ENCODE results near the gene RGS5.

Gene RGS5

GRCh38 chr1:163178628-163179027 lies 24.1 kb downstream of the RGS5 start:
- no peak for DNase-seq

DNA sequence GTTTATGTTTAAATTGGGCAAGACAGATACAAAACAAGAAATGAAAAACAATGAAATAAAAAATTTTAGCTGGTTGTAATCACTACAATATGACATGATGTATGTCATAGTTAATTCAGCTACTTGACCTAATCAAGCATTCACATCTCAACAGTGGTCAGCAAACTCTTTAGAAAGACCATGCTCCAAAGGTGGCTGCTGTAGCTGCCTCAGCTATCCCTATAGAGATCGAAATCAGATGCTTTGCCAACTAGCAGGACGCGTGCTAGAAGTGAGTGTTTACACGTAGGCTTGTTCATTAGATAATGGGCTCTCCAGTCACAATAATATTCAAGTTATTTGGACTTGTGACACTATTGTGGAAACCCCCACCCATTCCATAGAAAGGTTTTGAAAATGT lies 25.9 kb downstream of the RGS5 start:
- no peak for DNase-seq

- peak; percentile 21 for DNase-seq
These were observed 27.9 kb downstream of the RGS5 start for GRCh38 chr1:163174524-163175437.

- DNase-seq = no peak
These were observed 29.6 kb downstream of the RGS5 start for GRCh38 chr1:163173121-163173520.

GRCh38 chr1:163172596-163172995 lies 30.1 kb downstream of the RGS5 start:
- no peak for DNase-seq

GRCh38 chr1:163171826-163172225 lies 30.9 kb downstream of the RGS5 start:
- DNase-seq = no peak

DNA sequence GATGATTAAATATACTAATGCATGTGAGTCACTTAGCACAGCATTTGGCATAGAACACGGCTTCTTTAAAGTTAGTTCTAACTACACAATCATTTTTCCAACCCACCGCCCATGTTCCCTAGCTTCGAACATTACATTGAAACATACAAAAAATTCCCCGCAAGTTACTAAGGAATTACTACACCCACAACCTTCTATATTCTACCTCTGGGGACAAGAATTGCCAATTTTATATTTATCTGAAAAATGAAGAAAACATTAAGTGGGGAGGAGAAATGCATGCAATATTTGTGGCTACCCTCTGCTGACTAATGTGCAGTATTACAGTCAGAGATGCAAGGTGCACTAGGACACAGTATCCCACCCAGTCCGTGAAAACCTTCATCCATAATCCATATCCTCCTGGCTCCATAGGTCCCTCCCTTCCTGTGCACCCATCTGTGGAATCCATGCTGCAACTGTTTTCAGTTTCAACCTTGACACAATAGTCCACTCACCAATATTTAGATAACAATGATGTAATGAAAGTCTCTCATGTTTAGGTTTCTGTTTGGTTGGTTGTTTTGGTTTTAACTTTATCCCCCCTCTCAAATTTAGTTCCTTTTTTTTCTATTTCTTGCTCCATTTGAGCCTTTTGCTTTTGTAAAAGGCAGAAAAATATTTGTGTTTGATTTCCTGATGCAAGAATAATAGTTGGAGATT lies 31.6 kb downstream of the RGS5 start:
- DNase-seq = no peak

GRCh38 chr1:163170331-163170730 lies 32.4 kb downstream of the RGS5 start:
- DNase-seq = no peak

DNA sequence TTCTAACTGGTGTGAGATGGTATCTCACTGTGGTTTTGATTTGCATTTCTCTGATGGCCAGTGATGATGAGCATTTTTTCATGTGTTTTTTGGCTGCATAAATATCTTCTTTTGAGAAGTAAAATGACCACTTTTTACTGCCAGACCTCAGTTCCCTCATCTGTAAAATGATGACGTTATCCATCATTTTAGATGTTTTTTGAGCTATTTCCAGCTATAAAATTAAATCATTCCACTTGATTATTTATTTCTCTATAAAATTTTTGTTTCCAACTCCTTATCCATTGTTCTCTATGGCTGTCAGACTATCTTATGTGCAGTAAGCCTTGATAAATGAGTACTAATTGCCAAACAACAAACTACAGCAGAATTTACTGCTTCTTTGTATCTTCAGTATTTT lies 33.2 kb downstream of the RGS5 start:
- DNase-seq = no peak

DNA sequence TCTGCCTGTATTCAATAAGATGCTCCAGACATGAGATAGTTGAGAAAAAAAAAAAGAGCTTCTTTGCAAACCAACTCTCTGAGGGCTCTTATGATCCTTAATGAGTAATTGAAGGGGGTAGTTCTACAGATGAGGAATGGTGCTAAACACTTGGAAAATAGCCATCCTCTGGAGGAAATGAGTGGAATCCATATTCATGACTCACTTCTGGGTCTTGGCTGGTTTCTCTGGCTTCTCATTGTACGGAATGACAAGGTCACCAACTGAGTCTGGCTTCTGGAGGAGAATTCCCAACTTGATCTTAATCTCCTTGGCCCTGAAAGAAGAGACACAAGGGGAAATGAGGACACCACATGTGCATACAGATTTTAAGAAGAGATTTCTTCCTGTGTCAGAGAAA lies 34.7 kb downstream of the RGS5 start:
- no peak for DNase-seq

- DNase-seq = no peak
These were observed 35.7 kb downstream of the RGS5 start for GRCh38 chr1:163166886-163167555.

DNA sequence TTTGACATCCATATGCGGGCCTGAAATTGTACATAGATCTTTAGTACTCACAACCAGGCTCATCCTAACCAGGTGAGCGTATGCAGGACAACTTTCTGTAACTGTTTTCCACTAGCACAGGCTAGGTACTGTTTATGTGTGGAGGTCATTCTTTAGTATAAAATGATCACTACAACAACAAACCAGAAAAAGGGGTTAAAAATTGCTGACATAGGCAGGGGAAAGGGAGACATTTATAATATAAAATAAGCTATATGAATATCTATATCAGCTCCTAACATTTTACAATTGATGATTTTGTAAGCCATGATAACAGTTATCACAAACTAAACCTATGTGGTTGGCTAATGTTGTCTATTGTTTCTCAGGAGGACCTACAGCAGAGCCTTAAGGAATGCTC lies 37.6 kb downstream of the RGS5 start:
- DNase-seq = no peak

DNA sequence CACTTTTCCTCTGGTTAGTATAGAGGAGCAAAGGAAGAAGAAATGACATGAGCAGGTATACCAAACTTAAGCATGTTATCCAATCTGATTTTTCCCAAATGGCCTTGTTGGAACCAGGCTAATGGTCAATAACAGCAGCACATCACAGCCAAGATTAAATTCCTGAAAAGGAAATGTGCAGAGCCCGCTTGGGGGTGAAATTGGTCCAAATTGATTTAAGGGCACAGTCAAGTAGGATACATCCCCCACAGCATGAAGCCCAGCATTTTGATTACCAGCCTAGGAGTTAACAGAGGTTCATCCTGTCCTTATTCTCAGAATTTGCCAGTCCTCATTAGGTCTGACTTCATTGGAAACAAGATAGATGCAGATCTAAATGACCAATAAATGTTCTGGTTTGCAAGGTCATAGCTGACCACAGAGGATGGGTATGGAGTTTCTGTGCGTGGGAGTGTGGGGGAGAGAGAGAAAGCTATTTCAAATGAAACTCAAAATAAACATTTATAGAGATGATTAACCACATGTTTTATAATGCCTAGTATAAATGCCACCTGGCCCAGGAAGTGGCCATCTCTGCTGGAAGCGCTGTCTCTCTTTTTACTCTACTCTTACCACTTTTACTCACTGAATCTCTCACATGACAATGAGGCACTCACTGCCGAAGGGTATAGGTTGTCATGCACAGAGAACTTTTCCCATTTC lies 38.7 kb downstream of the RGS5 start:
- DNase-seq = no peak

GRCh38 chr1:163163163-163163562 lies 39.6 kb downstream of the RGS5 start:
- DNase-seq = no peak

- no peak for DNase-seq
These were observed 40.3 kb downstream of the RGS5 start for GRCh38 chr1:163162381-163162914.

GRCh38 chr1:163161841-163162240 lies 40.9 kb downstream of the RGS5 start:
- DNase-seq = no peak

- no peak for DNase-seq
These were observed 41.4 kb downstream of the RGS5 start for GRCh38 chr1:163161337-163161736.

DNA sequence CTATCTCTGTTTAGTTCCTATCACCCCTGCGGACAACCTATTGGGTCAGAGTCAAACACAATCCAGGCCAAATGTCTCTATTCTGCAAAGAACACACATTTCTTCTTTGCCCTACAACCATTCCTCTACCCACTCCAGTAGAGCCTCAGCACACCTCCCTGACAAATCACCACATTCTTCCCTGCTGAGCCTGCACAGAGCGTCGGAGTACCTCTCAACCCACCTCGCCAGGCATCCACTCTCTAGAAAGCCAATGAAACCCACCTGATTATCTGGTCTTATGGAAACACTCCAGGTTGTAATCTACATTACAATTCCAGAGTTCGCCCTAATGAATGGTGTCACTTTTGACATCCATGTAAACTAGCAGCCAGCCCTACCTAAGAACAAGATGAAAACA lies 47.1 kb downstream of the RGS5 start:
- no peak for DNase-seq

- DNase-seq = no peak
These were observed 53.8 kb downstream of the RGS5 start for GRCh38 chr1:163148911-163149310.

GRCh38 chr1:163147019-163147418 lies 55.7 kb downstream of the RGS5 start:
- no peak for DNase-seq

GRCh38 chr1:163145435-163145834 lies 57.3 kb downstream of the RGS5 start:
- DNase-seq = no peak

DNA sequence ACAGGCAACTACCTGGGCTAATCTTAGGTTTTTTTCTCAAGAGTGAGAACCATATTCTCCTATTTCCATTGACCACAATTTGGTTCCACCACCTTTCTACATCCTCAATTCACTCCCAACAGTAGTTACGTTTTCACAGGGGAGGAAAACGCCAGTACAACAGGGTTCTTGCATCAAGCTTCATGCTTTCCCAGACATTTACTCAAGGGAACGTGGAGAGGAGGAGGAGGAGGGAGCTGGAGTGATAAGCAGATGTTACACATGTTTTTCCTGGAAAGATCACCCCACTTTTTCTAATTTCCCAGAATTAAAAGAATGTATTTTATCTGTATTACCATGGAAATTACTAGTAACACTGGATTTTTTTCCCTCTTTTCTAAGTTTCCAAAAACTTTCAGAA lies 58.3 kb downstream of the RGS5 start:
- no peak for DNase-seq

DNA sequence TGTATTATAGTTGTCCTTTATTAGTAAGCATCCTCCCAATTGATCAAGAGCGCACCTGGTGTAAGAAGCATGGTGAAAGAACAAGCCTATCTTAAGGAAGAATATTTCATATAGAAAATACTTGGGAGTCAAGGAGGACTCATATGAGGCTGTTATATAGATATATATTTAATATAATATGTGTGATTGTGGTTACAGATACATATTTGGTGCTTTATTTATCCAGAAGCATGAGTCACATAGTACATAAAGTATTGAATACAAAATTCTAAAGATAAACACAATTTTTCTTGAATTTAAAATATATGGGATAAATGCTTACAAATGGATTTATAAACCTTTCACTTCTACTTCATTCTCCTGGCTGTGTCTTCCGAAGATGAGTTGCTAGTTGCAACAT lies 60.6 kb downstream of the RGS5 start:
- no peak for DNase-seq
